ENCODE data around the gene SASH3.

The SASH3 gene

DNA sequence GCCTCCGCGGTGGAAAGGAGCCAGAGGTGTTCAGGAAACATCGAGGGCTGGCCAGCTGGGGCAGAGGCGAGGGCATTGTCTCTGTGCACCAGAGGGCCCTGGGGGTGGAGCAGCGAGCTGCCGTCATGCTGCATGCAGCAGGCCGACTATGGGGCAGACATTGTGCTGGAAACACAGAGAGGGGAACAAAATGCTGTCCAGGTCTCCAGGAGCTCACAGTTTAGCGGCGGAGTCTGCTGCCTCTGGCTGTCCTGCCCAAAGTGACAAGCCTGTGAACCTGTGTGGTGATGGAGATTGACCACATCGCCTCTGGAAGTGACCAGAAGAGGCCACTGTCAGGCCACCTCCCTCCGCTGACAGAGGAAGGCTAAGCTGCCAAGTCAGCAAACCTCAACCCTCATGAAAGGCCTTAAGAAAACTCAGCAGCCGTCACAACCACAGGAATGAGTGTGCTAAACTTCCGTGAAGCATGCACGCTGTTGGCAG is 20.1 kb upstream of the SASH3 start:
- DNase-seq (ENCODE audit: low read depth): no peak

DNA sequence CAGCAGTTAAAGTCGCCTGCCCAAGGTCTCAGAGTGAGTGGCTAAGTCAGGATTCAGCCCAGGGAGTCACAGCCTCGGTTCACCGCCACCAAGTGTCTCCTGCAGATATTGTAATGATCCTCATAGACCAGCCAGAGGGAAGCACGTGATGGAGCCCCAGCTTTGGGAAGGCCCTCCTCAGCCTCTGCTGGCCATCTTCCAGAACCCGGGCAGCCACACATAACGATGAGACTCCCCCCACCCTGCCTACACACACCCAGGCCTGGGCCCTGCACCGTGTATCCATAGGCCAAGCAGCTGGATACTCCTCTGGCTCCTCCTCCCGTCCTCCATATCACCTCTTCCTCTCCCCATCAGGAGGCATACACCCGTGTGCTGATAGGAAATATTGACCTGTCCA is 19.6 kb upstream of the SASH3 start:
- no peak for DNase-seq (ENCODE audit: low read depth)

DNA sequence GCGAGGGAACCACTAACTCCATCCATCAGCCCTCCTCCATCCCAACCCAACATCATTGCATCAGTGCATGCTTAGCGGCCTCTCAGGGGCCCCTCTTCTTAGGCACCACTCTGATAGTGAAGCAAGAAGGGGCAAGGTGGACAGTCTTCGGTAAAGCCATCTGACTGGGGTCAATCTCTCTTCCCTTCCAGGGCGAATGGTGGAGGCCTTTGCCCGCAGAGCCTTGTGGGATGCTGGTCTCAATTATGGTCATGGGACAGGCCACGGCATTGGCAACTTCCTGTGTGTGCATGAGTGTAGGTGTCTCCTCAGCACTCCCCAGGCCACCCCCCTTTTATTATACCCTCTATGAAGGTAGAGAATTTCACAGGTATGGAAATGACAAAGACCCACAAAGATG is 18.8 kb upstream of the SASH3 start:
- no peak for DNase-seq (ENCODE audit: low read depth)

DNA sequence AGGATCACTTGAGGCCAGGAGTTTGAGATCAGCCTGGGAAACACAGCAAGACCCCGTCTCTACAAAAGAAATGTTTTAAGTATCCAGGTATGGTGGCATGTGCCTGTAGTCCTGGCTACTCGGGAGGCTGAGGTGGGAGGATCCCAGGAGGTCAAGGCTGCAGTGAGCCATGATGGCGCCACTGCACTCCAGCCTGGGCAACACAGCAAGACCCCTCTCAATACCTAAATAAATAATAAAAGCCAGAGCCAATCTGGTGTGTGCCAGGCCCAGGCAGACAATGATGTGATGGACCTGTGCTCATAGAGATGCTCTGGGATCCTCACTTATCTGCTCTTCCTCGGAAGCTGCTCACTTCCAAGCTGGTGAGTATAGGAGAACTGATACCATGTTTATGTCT is 18.2 kb upstream of the SASH3 start:
- DNase-seq (ENCODE audit: low read depth): no peak

DNA sequence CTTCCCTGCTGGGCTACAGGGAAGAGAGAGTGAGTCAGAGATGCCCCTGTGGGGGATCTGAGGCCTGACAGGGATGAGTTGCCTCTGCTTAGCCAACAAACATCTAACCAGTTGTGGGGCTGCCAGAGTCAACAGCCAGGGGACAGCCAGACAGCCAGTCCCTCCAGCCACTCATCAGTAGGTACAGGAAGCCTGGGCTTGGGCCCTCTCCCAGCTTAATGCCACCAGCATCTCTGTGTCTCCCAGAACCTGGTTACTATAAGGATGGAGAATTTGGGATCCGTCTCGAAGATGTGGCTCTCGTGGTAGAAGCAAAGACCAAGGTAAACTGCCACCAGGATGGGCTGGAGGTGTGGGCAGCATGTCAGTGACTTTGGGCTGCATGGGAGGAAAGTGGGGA is 17.3 kb upstream of the SASH3 start:
- no peak for DNase-seq (ENCODE audit: low read depth)

DNA sequence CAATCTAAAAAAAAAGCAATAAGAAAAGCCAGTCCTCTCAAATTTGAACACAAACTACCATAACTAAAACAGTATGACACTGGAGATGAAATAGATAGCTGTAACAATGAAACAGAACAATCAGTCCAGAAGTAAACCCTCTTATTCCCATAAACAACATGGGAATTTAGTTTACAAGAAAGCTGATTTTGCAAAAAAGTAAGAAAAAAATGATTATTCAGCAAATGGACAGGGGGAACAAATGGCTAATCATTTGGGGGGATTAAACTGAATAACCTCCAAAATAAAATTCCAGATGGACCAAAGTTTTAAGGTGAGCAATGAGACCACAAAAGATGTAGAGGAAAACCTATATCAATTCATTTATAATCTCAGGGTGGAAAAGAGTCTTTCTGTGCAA is 16.1 kb upstream of the SASH3 start:
- no peak for DNase-seq (ENCODE audit: low read depth)

DNA sequence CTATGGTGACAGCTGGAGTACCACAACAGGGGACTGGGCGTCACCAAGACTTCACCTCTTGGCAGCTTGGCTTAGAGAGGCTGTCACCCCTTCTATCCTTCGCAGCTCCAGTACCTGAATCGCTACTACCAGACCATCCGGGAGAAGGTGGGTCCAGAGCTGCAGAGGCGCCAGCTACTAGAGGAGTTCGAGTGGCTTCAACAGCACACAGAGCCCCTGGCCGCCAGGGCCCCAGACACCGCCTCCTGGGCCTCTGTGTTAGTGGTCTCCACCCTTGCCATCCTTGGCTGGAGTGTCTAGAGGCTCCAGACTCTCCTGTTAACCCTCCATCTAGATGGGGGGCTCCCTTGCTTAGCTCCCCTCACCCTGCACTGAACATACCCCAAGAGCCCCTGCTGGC is 11.6 kb upstream of the SASH3 start:
- DNase-seq (ENCODE audit: low read depth): no peak

DNA sequence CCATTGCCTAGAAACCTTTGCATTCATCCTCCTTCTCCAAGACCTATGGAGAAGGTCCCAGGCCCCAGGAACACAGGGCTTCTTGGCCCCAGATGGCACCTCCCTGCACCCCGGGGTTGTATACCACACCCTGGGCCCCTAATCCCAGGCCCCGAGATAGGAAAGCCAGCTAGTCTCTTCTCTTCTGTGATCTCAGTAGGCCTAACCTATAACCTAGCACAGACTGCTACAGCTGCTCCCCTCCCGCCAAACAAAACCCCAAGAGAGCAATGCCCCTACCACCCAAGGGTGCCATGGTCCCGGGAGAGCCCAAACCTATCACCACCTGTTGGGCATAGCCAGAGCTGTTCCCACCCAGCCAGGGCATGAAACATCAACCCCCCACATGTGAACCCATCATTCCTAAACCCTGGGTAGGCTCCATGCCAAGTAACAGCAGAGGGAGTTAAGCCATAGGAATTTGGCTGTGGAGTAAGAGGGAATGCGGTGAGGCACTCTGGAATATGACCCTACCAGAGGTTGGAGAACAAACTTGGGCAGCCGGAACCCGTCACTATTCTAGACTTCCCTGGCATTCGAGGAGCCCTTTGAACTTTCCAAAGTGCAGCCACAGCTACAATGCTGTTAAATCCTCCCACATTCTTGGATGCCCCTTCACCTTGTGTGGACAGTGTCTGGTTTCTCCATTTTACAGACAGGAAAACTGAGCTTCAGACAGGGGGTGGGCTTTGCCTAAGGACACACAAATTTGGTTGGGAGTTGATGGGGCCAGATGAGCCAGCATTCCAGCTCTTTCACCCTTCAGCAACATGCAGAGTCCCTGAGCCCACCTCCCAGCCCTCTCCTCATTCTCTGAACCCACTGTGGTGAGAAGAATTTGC is 10.9 kb upstream of the SASH3 start:
- no peak for DNase-seq (ENCODE audit: low read depth)

DNA sequence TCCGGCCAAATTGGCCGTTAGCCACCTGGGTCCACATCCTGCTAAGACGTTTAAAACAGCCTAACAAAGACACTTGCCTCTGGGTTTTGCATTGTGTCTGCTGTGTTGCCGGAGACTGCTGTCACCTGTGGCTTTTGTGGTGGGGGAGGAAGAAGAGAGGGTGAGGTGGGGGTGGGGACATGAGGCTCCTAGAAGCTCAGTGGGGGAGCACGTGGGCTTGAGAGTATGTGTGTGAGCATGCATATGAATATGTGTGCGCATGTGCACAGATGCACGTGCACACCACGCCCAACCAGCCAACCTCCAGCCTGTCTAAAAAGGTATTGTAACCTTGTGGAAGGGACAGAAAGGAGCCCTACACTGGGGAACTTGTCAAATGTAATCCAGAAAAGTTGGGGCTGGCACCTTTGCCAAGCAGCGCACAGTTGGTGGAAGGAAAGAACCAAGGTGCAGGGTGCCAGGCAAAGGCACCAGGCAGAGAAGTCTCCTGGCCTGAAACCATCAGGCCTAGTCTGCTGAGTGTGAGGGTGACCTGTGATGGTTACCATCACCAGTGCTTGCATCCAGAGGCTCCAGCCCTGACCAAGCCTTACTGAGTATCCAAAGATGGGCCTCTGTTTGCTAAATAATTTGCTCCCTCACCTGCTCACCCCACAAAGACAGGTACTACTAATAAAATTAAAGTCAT is 10.1 kb upstream of the SASH3 start:
- DNase-seq (ENCODE audit: low read depth): peak; percentile 49

DNA sequence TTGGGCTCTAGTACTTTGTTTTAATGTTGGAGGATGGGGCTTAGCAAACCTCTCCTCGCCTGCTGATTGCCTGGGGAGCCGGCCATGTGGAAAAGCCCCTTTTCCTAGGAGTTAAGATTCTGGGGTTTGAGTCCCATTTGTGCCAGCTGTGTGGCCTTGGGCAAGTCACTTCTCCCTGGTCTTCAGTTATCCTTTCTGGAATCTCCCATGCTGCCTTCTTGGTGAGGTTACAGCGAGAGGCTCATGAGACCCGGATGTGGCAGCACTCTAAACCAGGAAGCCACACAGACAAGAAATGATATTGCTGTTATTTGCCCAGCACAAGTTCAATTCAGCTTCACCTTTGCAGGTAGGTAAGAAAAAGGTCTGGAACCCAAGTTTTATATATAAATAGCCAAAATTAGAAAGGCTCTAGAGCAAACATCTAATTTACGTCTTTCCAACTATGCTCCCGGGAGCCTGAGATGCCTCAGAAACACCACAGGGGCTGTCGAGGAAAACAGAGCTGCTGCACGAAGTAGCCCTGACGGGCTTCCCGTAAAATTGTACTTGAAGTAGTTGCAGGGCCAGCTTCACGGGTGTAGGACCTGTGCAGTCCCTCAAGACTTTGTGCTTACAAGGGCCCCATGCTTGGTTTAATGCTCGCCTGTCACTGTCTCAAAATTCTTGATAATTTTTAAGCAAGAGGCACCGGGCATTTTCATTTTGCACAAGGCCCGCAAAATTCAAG is 8.3 kb upstream of the SASH3 start:
- no peak for DNase-seq (ENCODE audit: low read depth)

DNA sequence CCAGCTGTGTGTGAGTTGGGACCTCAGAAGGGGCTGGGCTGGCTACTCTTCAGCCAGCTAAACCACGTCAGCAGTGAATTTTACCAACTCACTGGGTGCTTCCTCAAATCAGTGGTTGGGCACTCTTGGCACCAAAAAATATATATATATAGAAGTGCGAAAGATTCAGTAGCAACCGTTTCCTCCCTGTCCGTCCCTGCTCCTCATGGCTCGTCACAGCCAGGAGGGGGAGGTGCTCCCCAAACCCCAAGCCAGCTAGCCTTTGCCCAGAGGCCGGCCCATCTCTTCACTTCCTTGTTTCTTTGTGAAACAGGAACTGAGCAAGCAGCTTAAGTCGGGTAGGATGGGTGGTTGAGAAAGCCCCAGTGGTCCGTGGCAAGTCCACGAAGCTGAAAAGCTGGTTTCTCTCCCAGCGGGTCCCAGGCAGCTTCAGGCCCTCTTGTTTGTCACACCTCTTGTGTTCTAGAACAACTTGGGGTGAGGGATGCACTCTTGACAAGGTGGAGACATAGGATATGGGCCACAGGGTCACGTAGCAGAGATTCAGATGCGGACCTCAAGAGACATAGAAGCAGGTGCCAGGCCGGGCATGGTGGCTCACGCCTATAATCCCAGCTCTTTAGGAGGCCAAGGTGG is 6.8 kb upstream of the SASH3 start:
- DNase-seq (ENCODE audit: low read depth): no peak

DNA sequence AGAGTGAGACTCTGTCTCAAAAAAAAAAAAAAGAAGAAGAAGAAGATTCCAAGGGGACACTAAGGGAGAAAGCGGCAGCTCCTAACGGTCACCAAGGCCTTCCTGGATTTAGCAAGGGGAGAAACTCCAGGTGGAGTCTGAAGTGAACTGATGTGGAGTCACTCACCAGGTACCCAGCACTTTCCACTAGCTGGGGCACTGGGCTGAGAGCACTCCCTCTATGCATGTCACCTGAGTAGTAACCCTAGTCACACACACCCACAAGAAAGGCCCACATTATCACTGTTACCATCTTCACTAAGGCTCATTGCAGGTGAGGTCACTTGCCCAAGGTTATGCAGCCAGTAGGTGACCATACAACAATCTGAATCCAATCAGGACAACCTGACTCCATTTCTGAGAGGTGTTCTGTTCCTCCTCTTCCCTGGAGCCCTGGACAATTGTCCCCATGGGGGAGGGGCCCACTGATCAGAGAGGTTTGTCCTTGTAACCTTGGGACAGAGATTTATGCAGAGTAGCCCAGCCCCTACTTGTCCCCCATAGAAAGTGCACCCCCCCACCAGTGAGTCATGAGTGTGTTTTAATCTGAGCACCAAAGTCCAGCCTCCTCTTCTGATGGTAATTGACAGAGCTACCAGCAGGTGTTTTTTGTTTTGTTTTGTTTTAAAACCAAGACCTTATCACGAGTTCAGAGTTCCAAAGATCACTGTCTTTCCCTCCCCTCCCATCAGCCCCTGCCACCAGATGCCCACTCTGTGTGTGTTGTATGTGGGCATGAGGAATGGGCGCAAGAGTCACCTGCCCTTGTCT is 5.9 kb upstream of the SASH3 start:
- no peak for DNase-seq (ENCODE audit: low read depth)

DNA sequence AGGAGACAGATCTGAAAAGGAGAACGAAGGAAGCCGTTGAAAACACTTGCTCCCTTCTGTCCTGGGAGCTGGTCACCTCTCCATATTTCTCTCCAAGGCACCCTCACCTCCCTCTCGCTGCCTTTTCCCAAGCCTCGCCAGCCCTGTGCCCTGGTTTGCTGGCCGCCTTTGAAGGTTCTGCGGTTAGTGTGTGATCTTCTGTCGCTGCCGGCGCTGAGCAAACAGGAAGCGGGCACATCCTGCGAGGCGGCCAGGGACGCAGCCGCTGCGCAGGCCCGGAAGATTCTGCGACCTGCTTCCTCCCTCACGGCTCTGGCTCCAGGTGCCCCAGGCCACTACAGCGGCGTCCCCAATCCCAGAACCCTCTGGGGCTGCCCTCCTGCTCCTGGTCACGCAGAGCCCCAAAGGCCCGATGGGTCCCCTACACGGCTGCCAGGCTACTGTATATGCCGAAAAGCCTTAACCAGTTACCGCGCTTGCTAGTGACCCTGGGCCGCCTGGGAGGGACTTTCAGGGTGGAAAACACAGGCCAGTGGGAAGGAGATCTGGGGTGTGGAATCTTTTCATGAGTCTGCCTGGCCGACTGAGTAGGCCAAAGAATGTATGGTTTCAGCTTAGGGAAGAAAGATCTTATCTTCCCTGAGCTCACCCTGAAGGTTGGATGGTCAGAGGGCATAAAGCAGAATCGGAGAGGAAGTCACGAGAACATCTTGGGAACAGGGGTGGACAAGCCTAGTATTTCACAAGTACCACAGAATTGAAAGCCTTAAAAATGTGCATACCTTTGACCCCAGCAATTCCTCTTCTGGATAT is 2.3 kb upstream of the SASH3 start:
- DNase-seq (ENCODE audit: low read depth): peak; percentile 57

DNA sequence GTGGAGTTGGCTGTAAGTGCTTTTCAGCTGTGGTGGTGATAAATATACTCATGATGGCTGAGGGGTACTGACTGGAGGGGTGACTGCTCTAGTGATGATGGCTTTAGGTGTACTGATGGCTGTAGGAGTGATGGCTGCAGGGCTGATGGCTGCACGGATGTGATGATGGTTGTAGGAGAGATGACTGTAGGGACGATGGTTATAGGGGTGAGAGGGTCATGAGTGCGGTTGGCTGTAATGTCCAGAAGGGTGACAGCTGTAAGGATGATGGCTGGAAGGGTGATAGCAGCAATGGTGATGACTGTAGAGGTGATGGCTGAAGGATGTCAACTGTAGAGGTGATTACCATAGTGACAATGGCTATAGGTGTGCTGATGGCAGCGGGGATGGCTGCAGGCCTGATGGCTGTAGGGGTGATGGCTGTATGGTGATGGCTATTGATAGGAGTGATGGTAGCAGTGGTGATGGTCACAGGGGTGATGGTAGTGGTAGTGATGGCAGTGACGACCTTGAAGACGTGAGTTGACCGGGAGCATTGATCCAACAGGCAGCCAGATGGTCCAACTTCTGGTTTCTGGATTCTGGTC is 570 bp upstream of the SASH3 start:
- DNase-seq (ENCODE audit: low read depth): no peak

DNA sequence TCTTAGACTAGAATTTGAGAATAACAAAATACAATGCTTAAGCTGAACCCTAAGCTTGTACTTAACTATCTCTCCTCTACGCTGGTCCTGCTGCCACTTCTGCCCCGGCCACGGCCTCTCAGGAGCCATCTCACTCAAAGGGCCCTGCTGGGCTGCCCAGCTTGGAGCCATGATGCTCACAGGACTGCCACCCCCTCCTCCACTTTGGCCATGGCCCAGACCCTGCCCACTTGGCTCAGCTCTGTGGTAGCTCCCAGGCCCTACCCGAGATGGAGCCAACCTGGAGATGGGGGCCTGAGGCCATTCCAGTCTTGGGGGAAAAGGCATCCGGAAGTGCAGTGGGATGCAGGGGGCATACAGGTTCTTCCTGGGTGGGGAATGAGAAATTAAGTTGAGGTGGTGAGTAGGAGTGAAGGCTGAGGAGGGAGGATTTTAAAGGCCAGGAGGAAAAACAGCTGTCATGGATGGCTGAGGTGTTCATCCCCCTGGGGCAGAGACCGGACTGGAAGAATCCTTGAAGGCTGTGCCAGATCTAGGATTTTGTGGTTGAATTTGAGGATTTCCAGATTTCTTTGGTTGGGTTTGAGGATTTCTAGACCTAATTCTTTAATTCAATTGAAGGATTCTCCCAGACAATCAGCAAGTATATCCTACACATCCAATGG is 824 bp downstream of the SASH3 start:
- no peak for DNase-seq (ENCODE audit: low read depth)

DNA sequence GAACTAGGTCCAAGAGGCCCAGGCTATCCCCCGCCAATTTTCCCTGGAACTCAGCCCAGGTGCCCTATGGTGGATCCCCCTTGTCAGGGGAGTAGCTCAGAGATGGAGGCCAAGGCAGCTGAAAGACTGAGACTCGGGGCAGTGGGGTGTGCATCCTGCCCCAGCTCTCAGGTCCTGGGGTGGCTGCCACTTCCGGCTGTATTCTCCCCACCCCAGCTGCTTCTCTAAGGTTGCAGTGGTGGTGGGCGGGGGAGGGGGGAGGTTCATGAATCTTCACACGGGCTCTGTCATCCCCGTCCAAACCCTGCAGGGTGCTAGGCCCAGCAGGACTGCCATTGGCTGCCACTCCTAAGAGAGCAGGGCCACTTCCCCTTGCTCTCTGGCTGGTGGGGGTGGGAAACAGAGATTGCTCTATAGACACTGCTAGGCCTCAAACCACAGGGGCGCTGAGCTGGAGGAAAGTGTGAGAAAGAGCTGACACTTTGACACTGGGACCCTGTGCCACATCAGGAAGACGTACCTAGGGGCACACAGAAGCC is 1.5 kb downstream of the SASH3 start:
- DNase-seq (ENCODE audit: low read depth): peak; percentile 70

DNA sequence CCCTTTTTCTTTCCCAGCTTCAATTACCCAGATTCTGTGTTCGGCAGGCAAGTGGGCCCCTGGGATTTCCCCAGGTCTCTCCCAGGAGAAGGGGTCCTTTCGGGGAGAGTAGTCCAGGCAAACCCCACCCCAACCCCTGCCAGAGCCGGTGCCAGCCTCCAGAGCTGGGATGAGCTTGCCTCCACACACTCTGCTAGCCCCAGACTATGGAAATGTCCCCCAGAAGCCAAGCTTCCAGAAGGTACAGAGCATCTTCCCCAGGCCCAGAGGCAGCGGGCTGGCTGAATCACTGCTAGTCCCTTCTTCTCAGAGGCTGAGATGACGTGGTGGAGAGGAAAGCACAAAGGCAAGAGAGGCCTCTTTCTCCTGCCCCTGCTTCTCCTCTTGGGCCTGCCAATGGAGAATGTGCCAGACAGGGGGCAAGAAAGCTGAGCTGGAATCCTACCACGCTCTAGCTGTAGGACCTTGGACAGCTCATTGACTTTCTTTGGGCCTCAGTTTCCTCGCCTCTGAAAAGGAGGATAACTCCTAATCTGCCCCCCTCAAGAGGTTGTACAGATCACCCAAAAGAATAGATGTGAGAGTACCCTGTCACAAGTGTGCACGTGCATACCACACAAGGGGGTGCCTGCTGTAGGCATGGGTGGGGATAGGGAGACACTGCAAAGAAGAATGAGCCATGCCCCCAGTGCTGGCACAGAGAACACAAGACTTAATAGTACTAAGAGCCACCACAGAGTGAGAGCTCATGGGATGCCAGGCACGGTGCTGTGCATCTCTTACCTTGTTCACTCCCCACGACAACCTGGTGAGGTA is 2.1 kb downstream of the SASH3 start:
- DNase-seq (ENCODE audit: low read depth): no peak

DNA sequence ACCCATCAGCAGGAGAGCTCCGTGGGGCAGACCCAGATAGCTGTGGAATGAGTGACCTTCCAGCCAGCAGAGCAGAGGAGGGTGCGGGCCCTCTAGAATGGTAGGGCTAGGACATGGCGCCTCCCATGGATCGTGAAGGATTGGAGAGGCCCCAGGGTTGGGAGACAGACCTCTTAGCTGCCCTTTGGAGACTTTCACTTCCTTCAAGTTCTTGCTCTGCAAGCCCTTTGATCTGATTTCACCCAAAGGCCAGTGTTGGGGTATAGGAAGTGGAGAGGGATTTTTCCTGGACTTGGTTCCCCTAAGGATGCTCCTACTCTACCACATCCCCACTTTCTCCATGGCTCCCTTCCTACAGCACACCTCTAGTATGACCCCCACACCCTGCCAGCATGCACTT is 3.0 kb downstream of the SASH3 start:
- DNase-seq (ENCODE audit: low read depth): no peak

Data from stimulated activated CD8-positive, alpha-beta memory T cell treated with anti-CD3 and anti-CD28 coated beads, Interleukin-12 subunit alpha, Interleukin-12 subunit beta, amount 100 ng/mL, for 4 hours (primary cell).